Aorta (tissue), 5 donors: ENCODE measurements around the gene EPS8L2. TPM values are rescaled to one million over a fixed set of nuclear protein-coding genes. Genes with fewer than 3 reads are reported as not detected.
"Not testable (repeated sequence)": the region's sequence is repeated elsewhere in the genome, so short reads cannot be mapped to it uniquely, and the experiment has no call there.

Experiments used
- ATAC-seq: fragments of 200-7000 bp; cut with Tn5 transposase; one replicate; pipeline ENCODE4 v1.9.1; 2022; ENCODE audit warnings: moderate library complexity; ENCODE audit not compliant: low FRiP score
- DNase-seq, 2 donors: peaks; one replicate each; pipeline ENCODE4 v3.0.0-alpha.2; 2020
- H3K27ac ChIP-seq, 2 donors: one replicate each; pipeline ENCODE4 v1.5.1; 2013; ENCODE audit warnings: low read length in 2 of 2, mild to moderate bottlenecking in 2 of 2, moderate library complexity in 2 of 2, control low read depth in 1 of 2, inconsistent platforms in 1 of 2, low read depth in 1 of 2
- H3K27me3 ChIP-seq, 2 donors: one replicate each; pipeline ENCODE4 v1.6.1; 2013; ENCODE audit warnings: control low read depth in 1 of 2, low read length in 1 of 2, mild to moderate bottlenecking in 1 of 2, moderate library complexity in 1 of 2; ENCODE audit not compliant: insufficient read depth in 2 of 2, control insufficient read depth in 1 of 2
- H3K36me3 ChIP-seq, 2 donors: one replicate each; pipeline ENCODE4 v1.6.1; 2013; ENCODE audit warnings: control low read depth in 1 of 2, low read length in 1 of 2, mild to moderate bottlenecking in 1 of 2; ENCODE audit not compliant: insufficient read depth in 2 of 2, control insufficient read depth in 1 of 2
- H3K4me1 ChIP-seq, 2 donors: one replicate each; pipeline ENCODE4 v1.6.1; 2013; ENCODE audit warnings: low read length in 2 of 2, control low read depth in 1 of 2, mild to moderate bottlenecking in 1 of 2, moderate library complexity in 1 of 2; ENCODE audit not compliant: insufficient read depth in 2 of 2, control insufficient read depth in 1 of 2
- H3K4me3 ChIP-seq, 2 donors: one replicate each; pipeline ENCODE4 v1.5.1; 2013; ENCODE audit warnings: low read length in 2 of 2, control low read depth in 1 of 2, mild to moderate bottlenecking in 1 of 2
- H3K9me3 ChIP-seq: one replicate; pipeline ENCODE4 v1.6.1; 2013; ENCODE audit warnings: mild to moderate bottlenecking, low read length; ENCODE audit not compliant: control insufficient read depth
- WGBS, 2 donors: extraction: QIAGEN DNeasy Blood & Tissue Kit; methylation state at CpG; one replicate each; pipeline ENCODE4 v1.1.7; 2013; 5-methylcytosine and 5-hydroxymethylcytosine counted together
- intact Hi-C, 2 donors: fragments of 100-400 bp; cut with DNase I; formaldehyde crosslinking; loops; one replicate each; pipeline versions ENCODE4 v1.14.2 to v1.15.0; 2022
- polyA plus RNA-seq, 2 donors: library from polyadenylated mRNA; stranded (reverse); fragments of 200-250 nt; gene quantifications; one replicate each; pipeline ENCODE4 v1.2.3, GENCODE V29; 2013
- total RNA-seq, 2 donors: library from RNA; stranded (reverse); fragmentation: NEBNext Ultra II Directional; extraction: Animal tissue kit (Norgen Biotek cat#: 25700); gene quantifications; one replicate each; pipeline ENCODE4 v1.2.1, GENCODE V29; 2021
- donor health status: healthy with polysubstance abuse.
- donor health status: Bipolar disorder and iron deficiency.
- donor health status: DM: no; HTN: no; CAD: no.
- donor health status: DM: no; HTN: no; CAD: no.
- donor health status: DM: yes; HTN: yes; CAD: no.

The EPS8L2 gene
- total and polyA plus RNA-seq, 4 donors: 41.0 to 102 (median 54.8) TPM

DNA sequence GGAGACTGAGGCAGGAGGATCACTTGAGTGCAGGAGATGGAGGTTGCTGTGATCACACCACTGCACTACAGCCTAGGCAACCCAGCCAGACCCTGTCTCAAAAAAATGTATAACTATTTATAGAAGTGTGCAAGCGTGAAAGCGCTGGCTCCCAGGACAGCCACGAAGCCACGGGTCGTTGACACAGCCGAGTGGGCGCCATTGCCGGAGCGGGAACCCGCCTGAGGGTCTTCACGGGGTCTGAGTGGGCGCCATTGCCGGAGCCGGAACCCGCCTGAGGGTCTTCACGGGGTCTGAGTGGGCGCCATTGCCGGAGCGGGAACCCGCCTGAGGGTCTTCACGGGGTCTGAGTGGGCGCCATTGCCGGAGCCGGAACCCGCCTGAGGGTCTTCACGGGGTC, 28.5 kb downstream of the EPS8L2 start:
- H3K9me3 ChIP-seq, H3K4me1 ChIP-seq, H3K36me3 ChIP-seq, DNase-seq, H3K4me3 ChIP-seq, ATAC-seq, intact Hi-C loops, H3K27me3 ChIP-seq, H3K27ac ChIP-seq: not testable (repeated sequence)
- 91 to 92% methylated on average over 21 to 26 of the region's 26 CpGs for WGBS, 2 donors

DNA sequence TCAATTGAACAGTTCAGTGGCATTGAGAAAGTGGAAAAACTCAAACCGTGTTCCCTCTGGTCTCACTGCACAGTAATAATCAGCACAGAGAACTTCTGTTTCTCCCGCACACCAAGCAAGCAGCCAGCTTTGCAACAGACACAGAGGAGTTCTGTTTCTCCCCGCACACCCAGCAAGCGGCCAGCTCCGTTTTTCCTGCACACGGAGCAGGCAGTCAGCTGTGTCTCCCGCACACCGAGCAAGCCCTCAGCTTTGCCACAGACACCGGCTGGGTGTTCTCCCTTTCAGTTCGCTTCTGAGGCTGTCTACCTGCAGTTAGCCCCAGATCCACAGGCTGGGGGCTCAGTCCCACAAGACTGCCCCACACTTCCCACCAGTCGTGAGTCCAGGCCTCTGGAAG, 31.3 kb downstream of the EPS8L2 start:
- intact Hi-C loops: no loop called here
- Histone ChIP-seq H3K27ac (no peak overlapping the region), H3K4me3 (no peak overlapping the region), H3K4me1 (no peaks in the 10 kb centered on the region), H3K36me3 (no peaks in the 10 kb centered on the region), H3K27me3 (no peaks in the 10 kb centered on the region), H3K9me3 (no peaks in the 10 kb centered on the region)
- ATAC-seq: no peak
- no peak for DNase-seq
- 41 to 43% methylated on average over 11 of the region's 11 CpGs for WGBS, 2 donors

DNA sequence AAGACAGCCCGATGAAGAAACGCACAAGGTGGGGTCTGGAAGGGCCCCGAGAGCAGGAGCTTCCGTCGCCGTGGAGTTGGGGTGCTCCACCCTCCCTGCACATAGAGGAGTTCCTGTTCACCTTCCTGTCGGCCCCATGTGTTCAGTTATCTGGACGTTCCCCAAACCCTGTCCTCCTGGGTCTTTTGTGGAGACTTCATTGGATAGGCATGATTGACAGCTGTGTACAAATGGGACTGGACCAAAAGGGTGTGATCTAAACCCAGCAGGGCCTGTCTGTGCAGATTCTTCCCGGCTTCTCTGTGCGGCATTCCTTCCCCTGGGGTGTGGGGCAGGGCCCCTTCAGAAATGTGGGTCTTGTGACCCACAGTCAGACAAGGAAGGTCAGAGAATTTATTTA, 31.9 kb downstream of the EPS8L2 start:
- H3K9me3 ChIP-seq, ATAC-seq: not testable (repeated sequence)
- 64 to 77% methylated on average over 10 of the region's 10 CpGs for WGBS, 2 donors

DNA sequence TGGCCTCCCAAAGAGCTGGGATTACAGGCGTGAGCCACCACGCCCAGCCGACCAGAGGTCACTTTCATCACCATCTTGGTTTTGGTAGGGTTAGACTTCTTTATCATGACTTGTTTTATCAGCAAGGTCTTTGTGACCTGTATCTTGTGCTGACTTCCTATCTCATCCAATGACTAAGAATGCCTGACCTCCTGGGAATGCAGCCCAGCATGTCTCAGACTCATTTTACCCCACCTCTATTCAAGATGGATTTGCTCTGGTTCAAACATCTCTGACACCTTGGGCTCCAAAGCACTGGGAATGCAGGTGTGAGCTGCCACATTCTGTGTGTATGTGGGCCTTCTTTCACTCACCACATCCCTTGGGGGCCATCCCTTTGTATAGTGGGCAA, 36.1 kb downstream of the EPS8L2 start:
- H3K36me3 ChIP-seq: no peaks in the 10 kb centered on the region
- no peaks in the 10 kb centered on the region for H3K27me3 ChIP-seq
- no peak for ATAC-seq
- H3K9me3 ChIP-seq: no peaks in the 10 kb centered on the region
- H3K4me3 ChIP-seq: no peak overlapping the region
- intact Hi-C loops: no loop called here
- DNase-seq: no peak
- H3K27ac ChIP-seq: no peak overlapping the region
- H3K4me1 ChIP-seq: no peaks in the 10 kb centered on the region
- 93 to 100% methylated on average over 3 of the region's 3 CpGs for WGBS, 2 donors

More for the DNA sequence above, 31.9 kb downstream of the EPS8L2 start:
- H3K27ac ChIP-seq, H3K36me3 ChIP-seq, DNase-seq, intact Hi-C loops, H3K4me1 ChIP-seq, H3K27me3 ChIP-seq, H3K4me3 ChIP-seq: not testable (repeated sequence)

DNA sequence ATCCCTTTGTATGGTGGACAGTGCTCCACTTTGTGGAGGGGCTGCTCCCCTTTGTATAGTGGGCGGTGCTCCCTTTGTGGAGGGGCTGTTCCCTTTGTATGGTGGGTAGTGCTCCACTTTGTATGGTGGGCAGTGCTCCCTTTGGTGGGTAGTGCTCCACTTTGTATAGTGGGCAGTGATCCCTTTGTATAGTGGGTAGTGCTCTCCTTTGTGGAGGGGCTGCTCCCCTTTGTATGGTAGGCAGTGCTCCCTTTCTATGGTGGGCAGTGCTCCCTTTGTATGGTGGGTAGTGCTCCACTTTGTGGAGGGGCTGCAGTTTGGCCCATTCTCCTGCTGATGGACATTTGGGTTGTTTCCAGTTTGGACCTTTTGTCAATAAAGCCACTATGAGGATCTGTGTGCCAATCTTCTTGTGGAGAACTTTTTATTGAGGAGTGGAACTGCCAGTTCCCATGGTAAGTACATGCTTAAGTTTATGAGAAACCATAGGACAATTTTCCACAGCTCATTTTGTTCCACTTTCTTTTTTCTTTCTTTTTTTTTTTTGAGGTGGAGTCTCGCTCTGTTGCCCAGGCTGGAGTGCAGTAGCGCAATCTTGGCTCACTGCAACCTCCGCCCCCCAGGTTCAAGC, 36.7 kb downstream of the EPS8L2 start:
- no peaks in the 10 kb centered on the region for H3K27me3 ChIP-seq
- 90 to 99% methylated on average over 4 of the region's 4 CpGs for WGBS, 2 donors
- H3K36me3 ChIP-seq: no peaks in the 10 kb centered on the region
- ATAC-seq (no peak), DNase-seq (no peak)
- H3K27ac ChIP-seq: no peak overlapping the region
- no peak overlapping the region for H3K4me3 ChIP-seq
- intact Hi-C loops: no loop called here
- H3K9me3 ChIP-seq: no peaks in the 10 kb centered on the region
- H3K4me1 ChIP-seq: no peaks in the 10 kb centered on the region

DNA sequence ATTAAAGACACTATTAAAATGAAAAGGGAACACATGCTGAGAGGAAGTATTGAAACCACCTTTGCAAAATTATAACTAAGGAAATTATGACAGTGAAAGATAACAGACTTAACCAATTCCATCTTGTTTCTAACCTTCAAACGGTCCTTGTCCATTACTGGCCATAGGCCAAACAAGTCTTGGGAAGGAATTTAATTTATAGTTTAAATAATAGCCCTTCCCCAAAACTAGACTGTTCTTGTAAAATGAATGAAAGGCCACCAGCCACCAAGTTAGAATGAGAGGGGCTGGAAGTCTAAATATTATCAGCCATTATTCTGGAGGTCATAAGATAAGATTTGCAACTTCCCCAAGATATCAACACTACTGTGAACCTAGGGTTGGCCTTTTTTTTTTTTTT, 39.4 kb downstream of the EPS8L2 start:
- Histone ChIP-seq H3K4me3 (no peak overlapping the region), H3K9me3 (no peaks in the 10 kb centered on the region), H3K27ac (no peak overlapping the region), H3K4me1 (peaks cover 0 to 4% of the 10 kb centered on the region in 2 donors), H3K27me3 (no peaks in the 10 kb centered on the region), H3K36me3 (no peaks in the 10 kb centered on the region)
- no peak for DNase-seq
- intact Hi-C loops: no loop called here
- no peak for ATAC-seq
- 51 to 60% methylated on average over 1 of the region's 1 CpG for WGBS, 2 donors

DNA sequence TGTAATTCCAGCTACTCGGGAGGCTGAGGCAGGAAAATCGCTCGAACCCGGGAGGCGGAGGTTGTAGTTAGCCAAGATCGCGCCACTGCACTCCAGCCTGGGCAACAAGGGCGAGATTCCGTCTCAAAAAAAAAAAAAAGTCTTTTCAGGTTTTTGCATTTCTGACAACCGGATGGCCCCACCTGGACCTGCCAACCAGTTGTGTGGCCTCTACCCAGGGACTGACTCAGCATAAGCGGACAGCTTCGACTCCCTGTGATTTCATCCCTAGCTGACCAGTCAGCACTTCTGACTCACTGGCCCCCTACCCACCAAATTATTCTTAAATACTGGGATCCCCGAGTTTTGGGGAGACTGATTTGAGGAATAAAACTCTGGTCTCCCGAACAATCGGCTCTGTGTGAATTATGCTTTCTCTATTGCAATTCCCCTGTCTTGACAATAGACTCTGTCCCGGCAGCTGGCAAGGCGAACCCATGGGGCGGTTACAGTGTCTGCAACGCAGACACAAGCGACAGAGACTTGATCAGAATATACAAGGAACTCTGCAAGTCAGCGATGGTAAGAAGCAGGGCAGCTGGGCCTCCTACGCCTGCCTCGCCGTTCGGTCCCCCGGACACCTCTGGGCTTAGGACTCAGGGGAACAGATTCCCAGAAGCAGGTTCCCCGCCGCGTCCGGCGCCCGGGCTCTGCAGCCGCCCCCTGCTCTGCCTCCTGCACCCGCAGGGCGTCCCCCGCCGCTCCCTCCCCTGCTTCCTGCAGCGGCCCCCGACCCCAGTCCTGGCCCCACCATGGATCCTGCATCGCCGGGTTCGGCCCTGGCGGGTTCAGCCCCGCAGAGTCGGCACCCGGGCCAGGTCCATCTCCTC, 40.5 kb downstream of the EPS8L2 start:
- H3K27me3 ChIP-seq: no peaks in the 10 kb centered on the region
- intact Hi-C loops: no loop called here
- H3K4me3 ChIP-seq: peak overlapping the region; percentile 58 to 67
- peak overlapping the region in 1 of 2 donors; percentile 25 for H3K27ac ChIP-seq
- DNase-seq: peak in 1 of 2 donors; percentile 58
- no peaks in the 10 kb centered on the region for H3K36me3 ChIP-seq
- WGBS, 2 donors: 24 to 26% methylated on average over 45 to 46 of the region's 46 CpGs
- peaks cover 0 to 4% of the 10 kb centered on the region in 2 donors for H3K4me1 ChIP-seq
- no peaks in the 10 kb centered on the region for H3K9me3 ChIP-seq
- ATAC-seq: peak; percentile 69

DNA sequence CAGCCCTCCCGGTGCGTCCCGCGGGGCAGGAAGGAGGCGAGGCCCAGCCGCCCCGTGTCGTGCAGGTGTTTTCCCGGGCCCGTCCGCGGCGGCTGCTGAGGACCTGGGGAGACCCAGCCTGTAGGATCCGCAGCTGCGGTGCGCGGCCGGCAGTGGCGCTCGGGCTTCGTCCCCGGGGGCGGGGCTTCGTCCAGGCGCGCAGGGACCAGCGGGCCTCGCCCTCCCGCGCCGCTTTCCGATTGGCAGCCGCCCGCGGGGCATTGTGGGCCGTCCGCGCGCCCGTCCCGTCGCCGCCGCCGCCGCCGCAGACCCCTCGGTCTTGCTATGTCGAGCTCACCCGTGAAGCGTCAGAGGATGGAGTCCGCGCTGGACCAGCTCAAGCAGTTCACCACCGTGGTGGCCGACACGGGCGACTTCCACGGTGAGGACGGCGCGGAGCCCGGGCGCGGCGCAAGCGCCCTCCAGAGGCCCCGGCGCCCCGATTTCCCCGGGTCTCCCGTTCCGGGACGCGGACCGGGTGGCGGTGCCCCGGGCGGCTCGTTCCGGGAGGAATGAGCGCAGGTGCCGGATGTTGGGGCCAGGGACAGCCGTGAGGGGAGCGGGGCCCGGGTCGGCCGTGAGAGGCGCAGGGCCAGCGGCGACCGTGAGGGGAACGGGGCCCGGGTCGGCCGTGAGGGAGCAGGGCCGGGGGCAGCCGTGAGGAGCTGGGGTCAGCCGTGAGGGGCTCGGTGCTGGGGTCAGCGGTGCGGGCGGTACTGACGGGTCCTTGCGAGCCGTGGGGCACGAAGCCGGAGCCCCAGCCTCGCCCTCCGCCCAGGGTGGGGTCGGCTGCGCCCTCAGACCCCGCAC, 41.4 kb downstream of the EPS8L2 start, which contains the start of gene TALDO1:
TSS of gene TALDO1 (plus strand) at position 307 of the 849 bp plus-strand sequence. CDS start at position 325, 18 bp downstream.
- Histone ChIP-seq H3K9me3 (no peaks in the 10 kb centered on the region), H3K4me1 (peaks cover 0 to 4% of the 10 kb centered on the region in 2 donors), H3K27me3 (no peaks in the 10 kb centered on the region), H3K27ac (peak within 1 kb of the TSS in 1 of 2 donors; percentile 46), H3K36me3 (no peaks in the 10 kb centered on the region), H3K4me3 (peak within 1 kb of the TSS; percentile 67 to 82)
- DNase-seq (peak; percentile 94 to 98), ATAC-seq (peak; percentile 96)
- intact Hi-C loops: no loop called here
- WGBS, 2 donors: 0 to 1% methylated on average over 58 to 112 of the region's 112 CpGs
